Liver (tissue), 2 donors: ENCODE data around the gene GAD2.

Source experiments
- EGR1 ChIP-seq, 2 donors: IDR thresholded peaks; 2 replicates each; pipeline ENCODE4 v1.6.1; 2016 to 2018; ENCODE audit warnings: antibody characterized with exemption in 2 of 2, low read depth in 2 of 2
- GABPA ChIP-seq, 2 donors: IDR thresholded peaks in 1 of 2; conservative IDR thresholded peaks in 1 of 2; 2 replicates each; pipeline ENCODE4 v1.6.1; 2016; ENCODE audit warnings: antibody characterized with exemption in 2 of 2, mild to moderate bottlenecking in 1 of 2, moderate library complexity in 1 of 2
- HNF4A ChIP-seq, 2 donors: conservative IDR thresholded peaks; 2 replicates each; pipeline ENCODE4 v1.6.1; 2016; ENCODE audit warnings: antibody characterized with exemption in 2 of 2, mild to moderate bottlenecking in 2 of 2
- JUND ChIP-seq, 2 donors: IDR thresholded peaks; 2 replicates each; pipeline ENCODE4 v1.6.1; 2016; ENCODE audit warnings: antibody characterized with exemption in 2 of 2
- RAD21 ChIP-seq, 2 donors: IDR thresholded peaks; 2 replicates each; pipeline ENCODE4 v1.6.1; 2016; ENCODE audit warnings: antibody characterized with exemption in 2 of 2, mild to moderate bottlenecking in 2 of 2
- TAF1 ChIP-seq: conservative IDR thresholded peaks from 2 replicates; pipeline ENCODE4 v1.6.1; 2016; ENCODE audit warnings: antibody characterized with exemption, mild to moderate bottlenecking
- TF ChIP-seq, protein P1 (sequence below): IDR thresholded peaks from 2 replicates; pipeline ENCODE4 v1.6.1; 2016; ENCODE audit warnings: antibody characterized with exemption, mild to moderate bottlenecking
- donor health status: healthy.

GRCh38 chr10:26212511-26212910 is 4.1 kb upstream of the GAD2 start:
- no peak for TF ChIP-seq TAF1
- no peak for TF ChIP-seq JUND (IDR thresholded peaks at IDR 0.05)
- TF ChIP-seq, protein P1, sequence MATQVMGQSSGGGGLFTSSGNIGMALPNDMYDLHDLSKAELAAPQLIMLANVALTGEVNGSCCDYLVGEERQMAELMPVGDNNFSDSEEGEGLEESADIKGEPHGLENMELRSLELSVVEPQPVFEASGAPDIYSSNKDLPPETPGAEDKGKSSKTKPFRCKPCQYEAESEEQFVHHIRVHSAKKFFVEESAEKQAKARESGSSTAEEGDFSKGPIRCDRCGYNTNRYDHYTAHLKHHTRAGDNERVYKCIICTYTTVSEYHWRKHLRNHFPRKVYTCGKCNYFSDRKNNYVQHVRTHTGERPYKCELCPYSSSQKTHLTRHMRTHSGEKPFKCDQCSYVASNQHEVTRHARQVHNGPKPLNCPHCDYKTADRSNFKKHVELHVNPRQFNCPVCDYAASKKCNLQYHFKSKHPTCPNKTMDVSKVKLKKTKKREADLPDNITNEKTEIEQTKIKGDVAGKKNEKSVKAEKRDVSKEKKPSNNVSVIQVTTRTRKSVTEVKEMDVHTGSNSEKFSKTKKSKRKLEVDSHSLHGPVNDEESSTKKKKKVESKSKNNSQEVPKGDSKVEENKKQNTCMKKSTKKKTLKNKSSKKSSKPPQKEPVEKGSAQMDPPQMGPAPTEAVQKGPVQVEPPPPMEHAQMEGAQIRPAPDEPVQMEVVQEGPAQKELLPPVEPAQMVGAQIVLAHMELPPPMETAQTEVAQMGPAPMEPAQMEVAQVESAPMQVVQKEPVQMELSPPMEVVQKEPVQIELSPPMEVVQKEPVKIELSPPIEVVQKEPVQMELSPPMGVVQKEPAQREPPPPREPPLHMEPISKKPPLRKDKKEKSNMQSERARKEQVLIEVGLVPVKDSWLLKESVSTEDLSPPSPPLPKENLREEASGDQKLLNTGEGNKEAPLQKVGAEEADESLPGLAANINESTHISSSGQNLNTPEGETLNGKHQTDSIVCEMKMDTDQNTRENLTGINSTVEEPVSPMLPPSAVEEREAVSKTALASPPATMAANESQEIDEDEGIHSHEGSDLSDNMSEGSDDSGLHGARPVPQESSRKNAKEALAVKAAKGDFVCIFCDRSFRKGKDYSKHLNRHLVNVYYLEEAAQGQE = no peak
- TF ChIP-seq GABPA (IDR thresholded peaks at IDR 0.05 in 1 of 2, conservative IDR thresholded peaks at IDR 0.05 in 1 of 2) = no peak
- TF ChIP-seq HNF4A (conservative IDR thresholded peaks at IDR 0.05) = no peak
- TF ChIP-seq EGR1 (IDR thresholded peaks at IDR 0.05; ENCODE audit: low read depth in 2 of 2) = no peak
- TF ChIP-seq RAD21 (IDR thresholded peaks at IDR 0.05) = no peak
